Measurements from ENCODE around the gene M1AP. TPM values are rescaled to one million over a fixed set of nuclear protein-coding genes. Genes with fewer than 3 reads are reported as not detected.

M1AP gene
- polyA plus RNA-seq, 1 donor (not counting 4 experiments of a cell fraction or from before 2014, with no cell fraction given): 0.21 TPM

DNA sequence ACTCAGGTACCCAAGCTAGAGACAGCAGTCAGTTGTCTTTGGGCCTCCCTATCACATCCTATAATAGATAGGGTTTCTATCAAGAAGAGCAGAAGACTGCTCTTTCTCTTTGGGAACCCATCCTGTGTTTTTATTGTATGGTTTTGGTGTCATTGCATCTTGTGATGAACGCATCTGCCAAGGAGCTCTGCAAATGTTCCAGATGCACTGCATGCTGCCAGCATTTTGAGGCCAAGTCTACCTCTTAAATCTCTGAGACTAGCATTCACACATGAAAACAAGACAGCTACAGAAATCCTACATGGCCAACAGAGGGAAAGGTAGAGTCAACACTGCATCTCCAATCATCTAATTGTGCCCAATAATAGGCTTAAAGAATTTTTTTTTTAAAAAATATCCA lies 20.0 kb upstream of the M1AP start:
- no peak overlapping the region for H2AFZ ChIP-seq (ENCODE audit: control insufficient read depth, low read length)
- no peaks in the 10 kb centered on the region for H4K20me1 ChIP-seq (ENCODE audit: control insufficient read depth, extremely low read depth, insufficient read depth, low read length)
- H3K27ac ChIP-seq (ENCODE audit: control insufficient read depth, insufficient read depth, low read length): no peak overlapping the region
- peaks cover 5% of the 10 kb centered on the region for H3K4me1 ChIP-seq (ENCODE audit: control insufficient read depth, extremely low read depth, insufficient read depth, low read length)
- H3K9me1 ChIP-seq (ENCODE audit: control insufficient read depth, extremely low read depth, insufficient read depth, low read length): no peaks in the 10 kb centered on the region
- no peak overlapping the region for H3K9ac ChIP-seq (ENCODE audit: control insufficient read depth, extremely low read depth, insufficient read depth, low read length)
- TF ChIP-seq EZH2 (IDR thresholded peaks at IDR 0.05; ENCODE audit: low read length): no peak
- no peaks in the 10 kb centered on the region for H3K9me3 ChIP-seq (ENCODE audit: control insufficient read depth, low read depth, low read length)
- H3K27me3 ChIP-seq (ENCODE audit: control insufficient read depth, extremely low read depth, insufficient read depth, low read length): no peaks in the 10 kb centered on the region
- DNase-seq (ENCODE audit: low read depth, low spot score) (no peak), FAIRE-seq (no peak)
- no peak overlapping the region for H3K4me3 ChIP-seq (ENCODE audit: control insufficient read depth in 2 of 3, extremely low read depth in 1 of 3, insufficient read depth in 2 of 3, low read depth in 1 of 3, low read length in 3 of 3)
- H3K4me2 ChIP-seq (ENCODE audit: control insufficient read depth, extremely low read depth, insufficient read depth, low read depth, low read length): no peak overlapping the region
- peaks cover 0 to 4% of the 10 kb centered on the region in 2 experiments for H3K36me3 ChIP-seq (ENCODE audit: control insufficient read depth in 2 of 2, extremely low read depth in 1 of 2, insufficient read depth in 2 of 2, low read length in 2 of 2)
- no peaks in the 10 kb centered on the region for H3K79me2 ChIP-seq (ENCODE audit: control insufficient read depth, insufficient read depth, low read length)
- dilution Hi-C loops (cut with MboI; ENCODE audit: extremely low pct_ligation_motif_present, low sequenced_read_pairs): no loop called here

GRCh38 chr2:74659462-74659861 lies 11.3 kb upstream of the M1AP start:
- TF ChIP-seq EZH2 (IDR thresholded peaks at IDR 0.05; ENCODE audit: low read length): no peak
- TF ChIP-seq, protein P1, sequence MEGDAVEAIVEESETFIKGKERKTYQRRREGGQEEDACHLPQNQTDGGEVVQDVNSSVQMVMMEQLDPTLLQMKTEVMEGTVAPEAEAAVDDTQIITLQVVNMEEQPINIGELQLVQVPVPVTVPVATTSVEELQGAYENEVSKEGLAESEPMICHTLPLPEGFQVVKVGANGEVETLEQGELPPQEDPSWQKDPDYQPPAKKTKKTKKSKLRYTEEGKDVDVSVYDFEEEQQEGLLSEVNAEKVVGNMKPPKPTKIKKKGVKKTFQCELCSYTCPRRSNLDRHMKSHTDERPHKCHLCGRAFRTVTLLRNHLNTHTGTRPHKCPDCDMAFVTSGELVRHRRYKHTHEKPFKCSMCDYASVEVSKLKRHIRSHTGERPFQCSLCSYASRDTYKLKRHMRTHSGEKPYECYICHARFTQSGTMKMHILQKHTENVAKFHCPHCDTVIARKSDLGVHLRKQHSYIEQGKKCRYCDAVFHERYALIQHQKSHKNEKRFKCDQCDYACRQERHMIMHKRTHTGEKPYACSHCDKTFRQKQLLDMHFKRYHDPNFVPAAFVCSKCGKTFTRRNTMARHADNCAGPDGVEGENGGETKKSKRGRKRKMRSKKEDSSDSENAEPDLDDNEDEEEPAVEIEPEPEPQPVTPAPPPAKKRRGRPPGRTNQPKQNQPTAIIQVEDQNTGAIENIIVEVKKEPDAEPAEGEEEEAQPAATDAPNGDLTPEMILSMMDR (optimal IDR thresholded peaks at IDR 0.05 in 1 of 3, IDR thresholded peaks at IDR 0.05 in 1 of 3, conservative IDR thresholded peaks at IDR 0.05 in 1 of 3; ENCODE audit: extremely low read depth in 1 of 3, insufficient read depth in 2 of 3, low read length in 3 of 3): no peak
- H3K9me3 ChIP-seq (ENCODE audit: control insufficient read depth, low read depth, low read length): no peaks in the 10 kb centered on the region
- FAIRE-seq (no peak), DNase-seq (ENCODE audit: low read depth, low spot score) (no peak)
- H3K4me1 ChIP-seq (ENCODE audit: control insufficient read depth, extremely low read depth, insufficient read depth, low read length): peaks cover 6% of the 10 kb centered on the region
- no peaks in the 10 kb centered on the region for H3K79me2 ChIP-seq (ENCODE audit: control insufficient read depth, insufficient read depth, low read length)
- no peak overlapping the region for H2AFZ ChIP-seq (ENCODE audit: control insufficient read depth, low read length)
- no peak overlapping the region for H3K4me2 ChIP-seq (ENCODE audit: control insufficient read depth, extremely low read depth, insufficient read depth, low read depth, low read length)
- H3K9me1 ChIP-seq (ENCODE audit: control insufficient read depth, extremely low read depth, insufficient read depth, low read length): no peaks in the 10 kb centered on the region
- H3K9ac ChIP-seq (ENCODE audit: control insufficient read depth, extremely low read depth, insufficient read depth, low read length): no peak overlapping the region
- H3K27ac ChIP-seq (ENCODE audit: control insufficient read depth, insufficient read depth, low read length): no peak overlapping the region
- H3K27me3 ChIP-seq (ENCODE audit: control insufficient read depth, extremely low read depth, insufficient read depth, low read length): no peaks in the 10 kb centered on the region
- no peak overlapping the region for H3K4me3 ChIP-seq (ENCODE audit: control insufficient read depth in 2 of 3, extremely low read depth in 1 of 3, insufficient read depth in 2 of 3, low read depth in 1 of 3, low read length in 3 of 3)
- dilution Hi-C loops (cut with MboI; ENCODE audit: extremely low pct_ligation_motif_present, low sequenced_read_pairs): no loop called here
- H4K20me1 ChIP-seq (ENCODE audit: control insufficient read depth, extremely low read depth, insufficient read depth, low read length): no peaks in the 10 kb centered on the region
- H3K36me3 ChIP-seq (ENCODE audit: control insufficient read depth in 2 of 2, extremely low read depth in 1 of 2, insufficient read depth in 2 of 2, low read length in 2 of 2): peaks cover 0 to 11% of the 10 kb centered on the region in 2 experiments

- no peak overlapping the region for H3K4me3 ChIP-seq (ENCODE audit: control insufficient read depth in 2 of 3, extremely low read depth in 1 of 3, insufficient read depth in 2 of 3, low read depth in 1 of 3, low read length in 3 of 3)
- no peaks in the 10 kb centered on the region for H3K9me1 ChIP-seq (ENCODE audit: control insufficient read depth, extremely low read depth, insufficient read depth, low read length)
- no peaks in the 10 kb centered on the region for H3K9me3 ChIP-seq (ENCODE audit: control insufficient read depth, low read depth, low read length)
- FAIRE-seq (no peak), DNase-seq (ENCODE audit: low read depth, low spot score) (no peak)
- peaks cover 6% of the 10 kb centered on the region for H3K4me1 ChIP-seq (ENCODE audit: control insufficient read depth, extremely low read depth, insufficient read depth, low read length)
- H3K4me2 ChIP-seq (ENCODE audit: control insufficient read depth, extremely low read depth, insufficient read depth, low read depth, low read length): no peak overlapping the region
- peaks cover 0 to 10% of the 10 kb centered on the region in 2 experiments for H3K36me3 ChIP-seq (ENCODE audit: control insufficient read depth in 2 of 2, extremely low read depth in 1 of 2, insufficient read depth in 2 of 2, low read length in 2 of 2)
- H3K9ac ChIP-seq (ENCODE audit: control insufficient read depth, extremely low read depth, insufficient read depth, low read length): no peak overlapping the region
- no peaks in the 10 kb centered on the region for H3K27me3 ChIP-seq (ENCODE audit: control insufficient read depth, extremely low read depth, insufficient read depth, low read length)
- TF ChIP-seq EZH2 (IDR thresholded peaks at IDR 0.05; ENCODE audit: low read length): no peak
- TF ChIP-seq, protein P1 (optimal IDR thresholded peaks at IDR 0.05 in 1 of 3, IDR thresholded peaks at IDR 0.05 in 1 of 3, conservative IDR thresholded peaks at IDR 0.05 in 1 of 3; ENCODE audit: extremely low read depth in 1 of 3, insufficient read depth in 2 of 3, low read length in 3 of 3): no peak
- no peaks in the 10 kb centered on the region for H4K20me1 ChIP-seq (ENCODE audit: control insufficient read depth, extremely low read depth, insufficient read depth, low read length)
- dilution Hi-C loops (cut with MboI; ENCODE audit: extremely low pct_ligation_motif_present, low sequenced_read_pairs): no loop called here
- H2AFZ ChIP-seq (ENCODE audit: control insufficient read depth, low read length): no peak overlapping the region
- H3K79me2 ChIP-seq (ENCODE audit: control insufficient read depth, insufficient read depth, low read length): no peaks in the 10 kb centered on the region
- no peak overlapping the region for H3K27ac ChIP-seq (ENCODE audit: control insufficient read depth, insufficient read depth, low read length)
Observed at GRCh38 chr2:74658516-74658915, 10.4 kb upstream of the M1AP start.
